ENCODE data around the gene DPP6.

DNA sequence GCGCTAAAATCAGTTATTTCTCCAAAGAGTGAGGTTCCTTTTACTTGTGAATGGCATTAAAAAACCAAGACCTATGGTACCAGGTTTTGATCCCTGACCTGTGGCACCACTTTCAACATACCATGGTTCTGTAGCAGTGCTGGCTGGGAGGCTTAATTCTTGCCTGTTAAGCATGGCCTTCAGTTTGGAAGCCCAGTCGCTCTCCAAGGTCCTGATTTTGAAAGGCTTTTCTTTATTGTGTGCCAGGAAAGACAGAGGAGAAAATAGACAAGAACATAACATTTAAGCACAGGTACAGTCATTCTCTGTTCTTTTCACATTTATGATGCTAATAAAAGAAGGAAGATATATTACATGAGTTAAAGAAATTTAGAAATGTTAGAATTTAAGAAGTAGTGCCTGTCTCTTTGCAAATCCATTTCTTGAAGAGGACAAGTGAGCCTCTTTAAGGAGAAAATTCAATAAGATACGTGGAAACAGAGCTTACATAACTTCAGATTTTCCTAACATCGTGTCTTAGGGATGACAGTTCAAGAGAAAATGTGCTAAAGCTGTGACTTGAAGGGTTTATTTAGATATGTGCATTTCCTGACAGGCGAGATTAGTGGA is 357.6 kb downstream of the DPP6 start:
- no peak for TF ChIP-seq POLR2A (IDR thresholded peaks at IDR 0.05)
- TF ChIP-seq, protein P1, sequence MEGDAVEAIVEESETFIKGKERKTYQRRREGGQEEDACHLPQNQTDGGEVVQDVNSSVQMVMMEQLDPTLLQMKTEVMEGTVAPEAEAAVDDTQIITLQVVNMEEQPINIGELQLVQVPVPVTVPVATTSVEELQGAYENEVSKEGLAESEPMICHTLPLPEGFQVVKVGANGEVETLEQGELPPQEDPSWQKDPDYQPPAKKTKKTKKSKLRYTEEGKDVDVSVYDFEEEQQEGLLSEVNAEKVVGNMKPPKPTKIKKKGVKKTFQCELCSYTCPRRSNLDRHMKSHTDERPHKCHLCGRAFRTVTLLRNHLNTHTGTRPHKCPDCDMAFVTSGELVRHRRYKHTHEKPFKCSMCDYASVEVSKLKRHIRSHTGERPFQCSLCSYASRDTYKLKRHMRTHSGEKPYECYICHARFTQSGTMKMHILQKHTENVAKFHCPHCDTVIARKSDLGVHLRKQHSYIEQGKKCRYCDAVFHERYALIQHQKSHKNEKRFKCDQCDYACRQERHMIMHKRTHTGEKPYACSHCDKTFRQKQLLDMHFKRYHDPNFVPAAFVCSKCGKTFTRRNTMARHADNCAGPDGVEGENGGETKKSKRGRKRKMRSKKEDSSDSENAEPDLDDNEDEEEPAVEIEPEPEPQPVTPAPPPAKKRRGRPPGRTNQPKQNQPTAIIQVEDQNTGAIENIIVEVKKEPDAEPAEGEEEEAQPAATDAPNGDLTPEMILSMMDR (IDR thresholded peaks at IDR 0.05): no peak

Data from ovary (tissue), 3 donors.